ENCODE measurements around the gene LAMB4.

The LAMB4 gene

DNA sequence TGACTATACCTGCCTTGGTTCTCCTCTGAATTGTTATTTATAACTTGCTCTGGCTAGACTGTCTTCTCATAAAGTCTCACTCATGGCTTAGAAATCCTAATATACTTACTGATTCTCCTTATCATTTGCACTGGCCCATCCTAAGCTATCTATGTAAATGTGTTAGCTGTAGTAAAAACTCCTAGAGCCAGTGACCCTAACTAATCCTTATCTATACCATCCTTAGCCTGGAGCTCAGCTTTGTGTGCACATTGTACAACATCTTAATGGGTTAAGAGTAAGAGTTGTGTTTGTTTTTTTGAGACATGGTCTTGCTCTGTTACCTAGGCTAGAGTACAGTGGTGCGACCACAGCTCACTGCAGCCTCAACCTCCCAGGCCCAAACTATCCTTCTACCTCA, 40.8 kb downstream of the LAMB4 start:
- H3K79me2 ChIP-seq (ENCODE audit: low read length) = no peaks in the 10 kb centered on the region
- no peak for DNase-seq

DNA sequence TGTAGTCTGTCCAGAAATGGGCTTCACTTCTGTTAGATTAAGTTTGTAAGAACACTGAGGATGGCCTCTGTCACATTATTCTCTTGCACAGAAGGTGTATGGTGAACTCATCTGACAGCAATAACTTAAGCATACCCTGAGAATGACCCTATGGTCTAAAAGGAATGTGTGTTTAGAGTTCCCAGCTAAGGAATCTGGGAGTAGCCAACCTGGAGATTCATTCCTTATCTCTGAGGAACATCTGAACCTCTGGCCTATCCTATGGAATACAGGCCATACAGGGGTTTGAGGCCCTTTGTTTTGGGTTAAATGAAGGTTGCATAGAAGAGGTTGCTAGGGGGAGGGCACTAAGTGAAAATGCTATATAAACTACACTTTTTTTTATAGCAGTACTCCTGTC, 41.4 kb downstream of the LAMB4 start:
- Histone ChIP-seq H3K79me2 (ENCODE audit: low read length) (no peaks in the 10 kb centered on the region), H3F3A (ENCODE audit: insufficient read depth, low read length) (no peaks in the 10 kb centered on the region)
- no peak for TF ChIP-seq EZH2 (optimal IDR thresholded peaks at IDR 0.05; ENCODE audit: low read depth, low read length)
- TF ChIP-seq EZH2phosphoT487 (IDR thresholded peaks at IDR 0.05; ENCODE audit: low read length) = no peak
- TF ChIP-seq, protein P1, sequence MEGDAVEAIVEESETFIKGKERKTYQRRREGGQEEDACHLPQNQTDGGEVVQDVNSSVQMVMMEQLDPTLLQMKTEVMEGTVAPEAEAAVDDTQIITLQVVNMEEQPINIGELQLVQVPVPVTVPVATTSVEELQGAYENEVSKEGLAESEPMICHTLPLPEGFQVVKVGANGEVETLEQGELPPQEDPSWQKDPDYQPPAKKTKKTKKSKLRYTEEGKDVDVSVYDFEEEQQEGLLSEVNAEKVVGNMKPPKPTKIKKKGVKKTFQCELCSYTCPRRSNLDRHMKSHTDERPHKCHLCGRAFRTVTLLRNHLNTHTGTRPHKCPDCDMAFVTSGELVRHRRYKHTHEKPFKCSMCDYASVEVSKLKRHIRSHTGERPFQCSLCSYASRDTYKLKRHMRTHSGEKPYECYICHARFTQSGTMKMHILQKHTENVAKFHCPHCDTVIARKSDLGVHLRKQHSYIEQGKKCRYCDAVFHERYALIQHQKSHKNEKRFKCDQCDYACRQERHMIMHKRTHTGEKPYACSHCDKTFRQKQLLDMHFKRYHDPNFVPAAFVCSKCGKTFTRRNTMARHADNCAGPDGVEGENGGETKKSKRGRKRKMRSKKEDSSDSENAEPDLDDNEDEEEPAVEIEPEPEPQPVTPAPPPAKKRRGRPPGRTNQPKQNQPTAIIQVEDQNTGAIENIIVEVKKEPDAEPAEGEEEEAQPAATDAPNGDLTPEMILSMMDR (IDR thresholded peaks at IDR 0.05; ENCODE audit: low read length) = no peak

More for the DNA sequence above, 40.8 kb downstream of the LAMB4 start:
- Histone ChIP-seq H3K4me1 (ENCODE audit: low read length) (no peaks in the 10 kb centered on the region), H3K27me3 (replicated peaks; ENCODE audit: insufficient read depth, low read length) (no peaks in the 10 kb centered on the region), H2AFZ (ENCODE audit: low read length) (no peak overlapping the region), H3K27ac (ENCODE audit: low read length) (no peak overlapping the region), H4K20me1 (ENCODE audit: insufficient read depth, low read length) (no peaks in the 10 kb centered on the region), H3F3A (ENCODE audit: insufficient read depth, low read length) (no peaks in the 10 kb centered on the region), H3K4me2 (ENCODE audit: low read depth, low read length) (no peak overlapping the region), H3K36me3 (replicated peaks; ENCODE audit: insufficient read depth, low read length) (no peaks in the 10 kb centered on the region), H3K9me3 (replicated peaks; ENCODE audit: insufficient read depth, low read length) (no peaks in the 10 kb centered on the region), H3K9ac (ENCODE audit: low read length) (no peak overlapping the region), H3K9me2 (replicated peaks; ENCODE audit: insufficient read depth, low read length) (no peaks in the 10 kb centered on the region), H3K4me3 (ENCODE audit: low read length) (no peak overlapping the region)
- no peak for TF ChIP-seq EZH2 (optimal IDR thresholded peaks at IDR 0.05; ENCODE audit: low read depth, low read length)
- TF ChIP-seq EZH2phosphoT487 (IDR thresholded peaks at IDR 0.05; ENCODE audit: low read length) = no peak
- TF ChIP-seq, protein P1 (IDR thresholded peaks at IDR 0.05; ENCODE audit: low read length) = no peak

DNA sequence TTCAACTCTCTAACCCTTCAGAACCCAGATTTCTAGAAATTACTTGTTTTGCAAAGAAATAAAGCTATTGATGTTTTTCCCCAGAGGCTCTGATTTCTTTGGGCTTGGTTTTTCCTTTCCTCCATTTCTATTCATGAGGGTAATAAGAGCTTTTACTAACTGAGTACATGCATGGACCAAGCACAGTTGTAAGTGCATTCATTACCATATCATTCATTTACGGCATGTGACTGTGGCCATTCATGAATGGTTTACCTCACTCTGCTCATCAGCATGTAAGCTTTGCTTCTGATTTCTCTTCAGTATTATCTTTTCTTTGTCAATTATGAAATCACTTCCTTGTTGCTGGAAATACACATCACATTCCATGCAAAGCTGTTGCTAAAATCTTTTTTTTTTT, 42.4 kb downstream of the LAMB4 start:
- no peak for DNase-seq
- Histone ChIP-seq H3K4me3 (ENCODE audit: low read length) (no peak overlapping the region), H3K79me2 (ENCODE audit: low read length) (no peaks in the 10 kb centered on the region), H4K20me1 (ENCODE audit: insufficient read depth, low read length) (no peaks in the 10 kb centered on the region), H3K9me3 (replicated peaks; ENCODE audit: insufficient read depth, low read length) (no peaks in the 10 kb centered on the region), H2AFZ (ENCODE audit: low read length) (no peak overlapping the region), H3F3A (ENCODE audit: insufficient read depth, low read length) (no peaks in the 10 kb centered on the region), H3K9ac (ENCODE audit: low read length) (no peak overlapping the region), H3K4me2 (ENCODE audit: low read depth, low read length) (no peak overlapping the region), H3K36me3 (replicated peaks; ENCODE audit: insufficient read depth, low read length) (no peaks in the 10 kb centered on the region), H3K4me1 (ENCODE audit: low read length) (no peaks in the 10 kb centered on the region), H3K27me3 (replicated peaks; ENCODE audit: insufficient read depth, low read length) (no peaks in the 10 kb centered on the region), H3K9me2 (replicated peaks; ENCODE audit: insufficient read depth, low read length) (no peaks in the 10 kb centered on the region), H3K27ac (ENCODE audit: low read length) (no peak overlapping the region)
- TF ChIP-seq, protein P1 (IDR thresholded peaks at IDR 0.05; ENCODE audit: low read length) = no peak
- TF ChIP-seq EZH2phosphoT487 (IDR thresholded peaks at IDR 0.05; ENCODE audit: low read length) (no peak), EZH2 (optimal IDR thresholded peaks at IDR 0.05; ENCODE audit: low read depth, low read length) (no peak)

More for the DNA sequence above, 41.4 kb downstream of the LAMB4 start:
- no peaks in the 10 kb centered on the region for H3K27me3 ChIP-seq (replicated peaks; ENCODE audit: insufficient read depth, low read length)
- no peaks in the 10 kb centered on the region for H3K36me3 ChIP-seq (replicated peaks; ENCODE audit: insufficient read depth, low read length)
- no peak for DNase-seq
- no peaks in the 10 kb centered on the region for H4K20me1 ChIP-seq (ENCODE audit: insufficient read depth, low read length)
- no peaks in the 10 kb centered on the region for H3K9me3 ChIP-seq (replicated peaks; ENCODE audit: insufficient read depth, low read length)
- no peak overlapping the region for H3K4me3 ChIP-seq (ENCODE audit: low read length)
- no peaks in the 10 kb centered on the region for H3K9me2 ChIP-seq (replicated peaks; ENCODE audit: insufficient read depth, low read length)
- no peak overlapping the region for H3K9ac ChIP-seq (ENCODE audit: low read length)
- no peak overlapping the region for H2AFZ ChIP-seq (ENCODE audit: low read length)
- no peaks in the 10 kb centered on the region for H3K4me1 ChIP-seq (ENCODE audit: low read length)
- no peak overlapping the region for H3K27ac ChIP-seq (ENCODE audit: low read length)
- H3K4me2 ChIP-seq (ENCODE audit: low read depth, low read length) = no peak overlapping the region
